Right kidney (tissue), 1 donor: ENCODE results near the gene PEX3.
"Not testable (repeated sequence)": the region's sequence is repeated elsewhere in the genome, so short reads cannot be mapped to it uniquely, and the experiment has no call there.

Source experiments
- DNase-seq: peaks from one replicate; pipeline ENCODE4 v3.0.0-alpha.2; 2016

PEX3 gene

DNA sequence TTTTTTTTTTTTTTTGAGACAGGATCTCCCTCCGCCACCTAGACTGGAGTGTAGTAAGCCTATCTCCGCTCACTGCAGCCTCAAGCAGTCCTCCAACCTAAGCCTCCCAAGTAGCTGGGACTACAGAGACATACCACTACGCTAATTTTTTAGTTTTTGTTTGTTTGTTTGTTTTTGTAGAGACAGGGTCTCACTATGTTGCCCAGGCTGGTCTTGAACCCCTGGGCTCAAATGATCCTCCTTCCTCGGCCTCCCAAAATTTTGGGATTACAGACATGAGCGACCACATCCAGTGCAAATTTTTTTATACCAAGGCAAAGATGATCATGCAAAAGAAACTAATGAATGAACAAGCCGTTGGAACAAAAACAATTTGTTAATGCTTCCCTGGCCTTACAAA lies 55.6 kb downstream of the PEX3 start:
- DNase-seq: no peak

DNA sequence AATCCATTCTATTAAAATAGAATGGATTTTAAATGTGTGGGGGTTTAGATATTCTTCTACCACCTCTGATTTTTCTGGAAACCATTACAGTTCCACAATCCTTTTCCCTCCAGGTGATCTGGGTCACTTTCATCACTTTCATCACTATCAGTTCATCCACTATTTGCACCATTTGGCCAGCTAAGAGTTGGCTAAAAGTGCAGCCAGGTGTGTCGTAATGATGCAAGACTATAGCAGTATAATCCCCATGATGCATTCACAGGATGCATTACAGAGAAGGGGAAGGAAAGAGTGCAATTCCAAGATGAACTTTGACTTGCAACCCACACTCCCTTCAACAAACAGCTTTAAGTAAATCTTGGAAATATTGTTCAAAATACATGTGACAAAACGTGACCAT lies 56.0 kb downstream of the PEX3 start:
- DNase-seq: no peak

DNA sequence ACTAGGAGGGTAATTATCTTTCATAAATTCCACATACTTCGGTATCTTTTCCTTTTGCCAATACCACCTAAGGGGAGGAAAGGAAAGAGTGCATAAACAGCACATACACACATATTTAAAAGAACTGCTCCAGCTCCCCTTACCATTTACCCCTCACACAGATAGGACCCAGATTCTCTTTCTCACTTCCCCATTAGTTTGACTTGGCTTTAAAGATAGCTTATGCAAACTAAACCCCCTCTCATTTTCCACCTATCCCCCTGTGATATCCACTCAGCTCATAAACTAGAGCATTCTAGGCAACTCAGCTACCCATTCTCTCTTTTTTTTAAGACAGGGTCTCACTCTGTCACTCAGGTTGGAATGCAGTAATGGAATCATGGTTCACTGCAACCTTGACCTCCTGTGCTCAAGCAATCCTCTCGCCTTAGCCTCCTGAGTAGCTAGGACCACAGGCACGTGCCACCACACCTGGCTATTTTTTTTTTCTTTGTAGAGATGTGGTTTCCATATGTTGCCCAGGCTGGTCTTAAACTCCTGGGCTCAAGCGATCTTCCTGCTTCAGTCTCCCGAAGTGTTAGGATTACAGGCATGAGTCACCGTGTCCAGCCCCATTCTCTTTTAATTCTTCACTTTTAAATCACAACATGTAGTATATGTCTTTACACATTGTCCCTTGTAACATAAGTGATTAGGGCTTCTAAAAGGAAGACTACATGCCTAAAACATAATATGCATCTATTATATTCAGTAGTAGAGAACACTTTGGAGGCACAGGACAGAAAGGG lies 56.9 kb downstream of the PEX3 start:
- no peak for DNase-seq

DNA sequence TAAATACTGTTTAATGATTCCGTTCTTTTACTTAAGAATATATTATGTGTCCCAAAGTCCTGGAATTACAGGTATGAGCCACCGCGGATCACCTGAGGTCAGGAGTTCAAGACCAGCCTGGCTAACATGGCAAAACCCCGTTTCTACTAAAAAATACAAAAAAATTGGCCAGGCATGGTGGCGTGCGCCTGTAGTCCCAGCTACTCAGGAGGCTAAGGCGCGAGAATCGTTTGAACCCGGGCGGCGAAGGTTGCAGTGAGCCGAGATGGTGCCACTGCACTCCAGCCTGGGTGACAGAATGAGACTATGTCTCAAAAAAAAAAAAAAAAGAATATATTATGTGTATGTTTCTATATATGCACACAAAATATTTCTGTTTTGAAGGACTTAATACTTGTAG lies 59.7 kb downstream of the PEX3 start:
- not testable (repeated sequence) for DNase-seq

DNA sequence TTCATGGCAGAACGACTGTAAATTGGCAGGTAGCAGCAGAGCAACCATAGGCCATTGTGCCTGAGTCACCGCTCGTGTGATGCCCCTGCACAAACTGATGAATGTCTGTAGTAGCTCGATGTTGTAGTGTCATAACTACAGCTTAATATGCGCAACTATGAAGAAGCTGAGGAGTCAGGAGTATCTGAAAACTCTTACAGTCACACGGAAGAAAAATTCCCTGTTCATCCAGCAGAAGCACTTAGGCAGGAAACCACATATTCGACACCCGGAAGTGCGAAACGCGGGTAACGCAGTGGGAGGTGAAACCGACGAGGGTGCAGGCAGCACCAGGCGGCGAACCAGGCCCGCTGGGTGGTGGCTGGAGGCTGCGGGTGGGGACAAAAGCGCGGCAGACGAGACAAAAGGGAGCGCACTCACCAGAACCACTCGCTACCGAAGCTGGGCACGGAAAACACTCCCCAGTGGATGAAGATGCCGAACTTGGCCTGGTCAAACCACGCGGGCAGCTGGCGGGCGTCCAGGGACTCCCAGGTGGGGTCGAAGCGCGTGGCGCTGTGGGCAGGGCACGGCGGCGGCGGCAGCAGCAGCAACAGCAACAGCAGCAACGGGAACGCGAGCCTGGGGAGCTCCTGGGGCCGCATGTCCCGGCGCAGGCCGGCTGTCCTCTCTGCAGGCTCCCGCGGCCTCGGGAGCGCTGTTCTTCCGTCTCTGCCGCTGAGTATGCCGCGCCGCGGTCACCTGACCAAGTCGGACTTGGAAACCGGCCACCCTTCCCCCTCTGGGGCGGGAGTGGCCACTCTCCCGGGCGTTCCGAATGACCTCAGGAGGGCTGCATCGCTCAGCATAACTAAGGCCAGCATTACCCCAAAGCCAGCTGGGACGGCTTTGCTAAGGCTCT lies 60.6 kb downstream of the PEX3 start, which contains the start of gene FUCA2:
FUCA2 (minus strand) TSS at position 730 of the 901 bp plus-strand sequence; CDS start at position 644, 86 bp downstream.
- peak; percentile 94 for DNase-seq

DNA sequence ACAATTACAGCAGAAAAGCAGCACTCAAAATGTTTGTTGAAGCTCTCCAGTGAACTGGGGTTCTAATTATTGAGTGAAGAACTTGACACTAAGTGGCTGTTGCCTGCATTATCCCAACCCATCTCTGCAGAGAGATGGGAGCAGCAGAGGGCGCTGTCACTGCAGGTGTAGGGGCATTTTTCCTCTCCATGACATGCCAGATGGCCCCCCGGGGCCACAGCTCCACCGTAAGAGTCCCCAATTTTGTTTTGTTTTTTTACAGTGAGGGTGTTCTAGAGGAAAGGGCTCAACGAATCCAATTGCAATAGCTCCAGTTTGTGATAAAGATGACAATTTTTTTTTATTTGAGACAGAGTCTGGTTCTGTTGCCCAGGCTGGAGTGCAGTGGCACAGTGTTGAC lies 62.8 kb downstream of the PEX3 start:
- no peak for DNase-seq

DNA sequence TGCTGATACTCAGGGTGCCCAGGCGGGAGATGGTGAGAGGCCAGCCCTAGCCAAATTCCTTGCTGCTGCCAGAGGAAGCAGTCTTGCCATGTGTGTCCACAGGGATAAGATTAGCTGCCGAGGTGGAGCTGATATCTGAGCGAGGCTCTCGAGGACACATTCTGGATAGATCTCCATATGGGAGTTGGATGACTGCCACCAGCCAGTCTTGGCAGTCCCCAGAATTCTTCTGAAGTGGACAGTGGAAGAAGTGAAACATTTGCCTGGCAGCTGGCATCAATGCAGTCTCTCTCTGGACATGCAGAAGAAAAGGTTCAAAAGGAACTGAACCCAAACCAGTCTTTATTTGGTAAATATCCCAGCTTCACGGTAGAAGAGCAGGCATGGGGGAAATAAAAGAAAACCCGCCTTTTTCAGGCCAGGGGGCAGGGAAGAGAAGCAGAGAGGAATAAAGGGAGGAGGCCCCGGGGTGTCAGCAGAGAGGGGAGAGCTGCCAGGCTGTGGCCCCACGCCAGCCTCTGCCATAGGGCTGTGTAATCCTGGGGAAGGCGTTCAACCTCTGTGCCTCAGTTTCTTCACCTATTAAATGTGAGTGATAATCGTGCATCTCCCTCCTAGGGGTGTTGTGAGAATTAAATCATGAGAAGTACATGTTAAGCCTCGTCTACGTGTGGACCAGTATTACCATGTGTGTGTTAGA lies 64.6 kb downstream of the PEX3 start:
- DNase-seq: no peak

DNA sequence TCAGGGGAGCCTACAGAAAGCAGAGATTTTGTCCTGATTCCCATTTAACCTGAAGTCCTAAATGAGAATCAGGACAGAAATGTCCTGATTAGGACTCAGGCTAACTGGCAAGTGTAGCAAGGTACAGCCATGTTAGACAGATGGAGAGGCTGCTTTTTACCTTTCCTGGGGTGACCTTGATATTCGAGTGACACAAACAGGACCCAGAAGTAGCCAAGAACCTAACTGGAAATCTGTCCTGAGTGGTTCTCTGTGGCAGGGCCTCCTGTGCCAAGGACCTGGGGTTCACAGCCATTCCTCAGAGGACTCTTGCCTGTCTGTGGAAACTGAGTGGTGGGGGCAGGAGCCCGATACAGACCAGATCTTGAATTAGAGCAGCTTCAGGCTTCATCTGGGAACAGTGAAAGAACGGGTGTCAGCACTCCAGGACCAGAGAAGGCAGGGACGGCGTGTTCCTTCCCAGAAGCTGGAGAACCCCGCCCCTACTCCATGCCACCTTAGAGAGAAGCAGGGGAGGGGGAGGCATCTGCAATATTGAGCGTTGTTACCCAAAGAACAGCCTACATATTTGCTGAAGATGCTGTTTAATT lies 65.3 kb downstream of the PEX3 start:
- no peak for DNase-seq

DNA sequence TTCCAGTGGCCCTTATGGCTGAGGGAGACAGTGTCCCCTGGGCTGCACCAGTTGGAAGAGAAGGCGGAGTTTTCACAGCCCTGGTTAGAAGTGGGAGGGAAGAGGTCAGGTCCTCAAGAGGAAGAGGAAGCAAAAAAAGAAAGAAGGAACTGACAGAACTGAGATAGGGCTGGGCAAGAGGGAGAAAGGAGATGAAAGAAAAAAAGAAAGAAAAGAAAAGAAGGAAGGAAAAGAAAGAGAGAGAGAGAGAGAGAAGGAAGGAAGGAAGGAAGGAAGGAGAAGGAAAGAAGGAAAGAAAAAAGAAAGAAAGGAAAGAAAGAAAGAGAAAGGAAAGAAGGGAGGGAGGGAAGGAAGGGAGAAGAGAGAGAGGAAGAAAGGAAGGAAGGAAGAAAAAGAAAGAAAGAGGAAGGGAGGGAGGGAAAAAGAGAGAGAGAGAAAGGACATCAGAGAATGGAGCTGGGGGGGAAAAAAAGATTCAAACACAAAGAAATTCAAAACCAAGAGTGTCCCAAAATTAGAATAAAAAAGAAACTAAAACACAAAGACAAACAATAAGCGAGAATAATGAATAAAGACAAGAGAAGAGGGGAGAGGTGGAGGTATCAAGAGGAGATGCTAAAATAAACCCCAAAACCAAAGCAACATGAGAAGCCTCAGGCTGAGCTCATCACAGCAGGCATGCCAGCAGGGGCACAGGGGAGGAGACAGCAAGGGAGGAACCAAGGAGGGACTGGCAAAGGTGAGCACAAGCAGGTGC lies 66.3 kb downstream of the PEX3 start:
- DNase-seq: no peak

DNA sequence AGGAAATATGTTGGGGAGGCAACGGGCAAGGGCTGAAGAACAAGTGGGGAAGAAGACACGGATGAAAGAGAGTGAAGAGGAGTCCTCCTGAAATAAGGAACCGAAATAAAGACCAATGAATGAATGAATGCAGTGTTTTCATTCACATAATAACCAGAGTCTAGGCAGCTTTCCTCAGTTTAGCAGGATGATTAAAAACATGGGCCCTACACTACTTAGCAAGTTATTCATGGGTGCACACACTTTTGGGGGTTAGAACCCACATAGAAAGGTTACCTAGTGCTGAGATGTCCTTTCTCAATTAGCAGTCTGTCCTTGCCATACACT lies 66.8 kb downstream of the PEX3 start:
- no peak for DNase-seq

DNA sequence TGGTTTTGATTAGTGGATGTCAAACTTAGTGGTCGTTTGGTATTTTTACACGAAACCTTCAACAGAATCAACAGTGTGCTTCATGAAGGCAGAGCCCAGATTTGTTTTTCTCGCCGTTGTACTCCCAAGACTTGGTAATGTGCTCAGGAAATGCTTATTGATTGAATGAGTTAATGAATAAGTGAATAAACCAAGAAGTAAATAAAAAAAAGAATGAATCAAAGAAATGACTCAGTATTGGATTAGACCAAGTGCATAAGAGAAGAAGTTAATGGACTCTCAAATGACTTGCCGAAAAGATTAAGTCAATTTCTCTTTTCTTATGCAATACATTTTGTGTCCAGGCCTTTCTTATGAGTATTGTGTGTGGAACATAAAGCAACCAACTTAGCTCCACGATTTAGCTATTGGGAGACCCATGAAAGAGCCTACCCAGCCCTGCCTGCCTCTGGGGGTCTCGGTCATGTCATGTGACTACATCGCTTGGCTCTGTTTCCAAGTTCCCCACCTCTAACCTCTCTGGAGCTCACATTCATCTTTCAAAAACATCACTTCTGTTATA lies 71.5 kb downstream of the PEX3 start:
- DNase-seq: no peak

DNA sequence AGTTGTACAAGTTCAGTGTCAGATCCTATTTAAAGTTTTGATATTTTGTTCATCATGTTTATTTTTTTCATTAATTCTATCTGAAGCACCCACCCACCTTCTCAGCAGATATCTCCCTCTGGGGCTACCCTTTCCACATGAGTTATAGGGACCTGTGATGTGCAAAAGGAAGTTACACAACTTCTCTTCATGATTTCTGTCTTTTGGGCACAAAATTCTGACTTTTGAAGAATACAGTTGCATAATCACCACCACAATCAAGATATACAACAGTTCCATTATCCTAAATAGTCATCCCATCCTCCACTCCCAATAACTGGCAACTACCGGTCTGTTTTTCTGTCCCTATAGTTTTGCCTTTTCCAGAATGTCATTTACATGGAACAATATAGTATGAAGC lies 74.8 kb downstream of the PEX3 start:
- no peak for DNase-seq

DNA sequence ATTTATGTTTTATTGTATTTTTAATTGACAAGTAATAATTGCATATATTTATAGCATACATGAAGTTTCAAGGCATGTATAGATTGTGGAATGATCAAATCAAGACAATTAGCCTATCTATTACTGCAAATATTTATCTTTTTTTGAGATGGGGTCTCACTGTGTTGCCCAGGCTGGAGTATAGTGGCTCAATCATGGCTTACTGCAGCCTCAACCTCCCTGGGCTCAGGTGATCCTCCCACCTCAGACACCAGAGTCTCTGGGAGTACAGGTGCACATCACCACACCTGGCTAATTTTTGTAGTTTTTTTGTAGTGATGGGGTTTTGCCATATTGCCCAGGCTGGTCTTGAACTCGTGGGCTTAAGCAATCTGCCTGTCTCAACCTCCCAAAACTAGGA lies 77.1 kb downstream of the PEX3 start:
- no peak for DNase-seq

DNA sequence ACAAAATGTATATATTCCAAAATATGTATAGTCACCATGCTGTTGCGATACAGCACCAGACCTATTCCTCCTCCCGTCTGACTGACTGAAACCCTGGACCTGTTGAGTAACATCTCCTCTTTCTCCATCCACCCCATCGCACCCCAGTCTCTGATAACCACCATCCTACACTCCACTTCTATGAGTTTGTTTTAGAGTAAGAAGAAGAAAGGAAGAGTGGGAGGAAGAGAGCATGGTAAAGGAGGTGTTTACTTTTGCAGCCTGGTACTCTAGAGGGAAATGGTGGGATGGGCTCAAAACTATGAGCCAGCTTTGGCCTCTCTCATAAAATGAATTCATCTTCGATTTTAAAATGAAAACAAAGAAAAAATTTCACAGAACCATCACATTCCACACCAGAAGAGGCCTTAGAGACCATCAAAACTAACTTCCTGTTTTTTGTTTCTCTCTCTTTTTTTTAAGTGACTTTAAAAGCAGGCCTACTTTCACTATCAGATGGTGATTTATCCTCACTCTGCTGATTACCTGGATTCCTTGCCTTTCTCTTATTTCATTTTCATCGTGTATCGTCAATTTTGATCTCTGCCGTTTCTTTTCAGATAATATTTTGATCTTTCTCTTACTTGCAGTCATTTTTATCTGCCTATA lies 77.7 kb downstream of the PEX3 start:
- no peak for DNase-seq

DNA sequence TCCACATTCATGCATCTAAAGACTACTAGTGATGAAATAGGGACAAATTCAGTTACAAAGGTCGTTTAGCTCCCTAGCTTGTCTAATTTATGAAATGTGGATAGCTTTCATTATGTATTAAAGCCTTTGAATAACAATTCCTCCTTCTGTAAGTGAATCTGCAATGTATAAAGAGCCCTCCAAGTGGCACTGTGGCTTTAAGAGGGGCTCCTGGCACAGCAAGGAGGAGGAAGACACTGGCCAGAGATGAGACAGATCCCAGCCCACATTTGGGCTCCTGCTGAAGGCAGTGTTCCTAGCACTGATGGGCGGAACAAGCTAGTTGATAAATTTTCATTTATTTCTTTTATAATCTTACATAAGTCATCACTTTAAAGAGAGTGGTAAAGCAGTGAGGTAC lies 78.5 kb downstream of the PEX3 start:
- DNase-seq: no peak

DNA sequence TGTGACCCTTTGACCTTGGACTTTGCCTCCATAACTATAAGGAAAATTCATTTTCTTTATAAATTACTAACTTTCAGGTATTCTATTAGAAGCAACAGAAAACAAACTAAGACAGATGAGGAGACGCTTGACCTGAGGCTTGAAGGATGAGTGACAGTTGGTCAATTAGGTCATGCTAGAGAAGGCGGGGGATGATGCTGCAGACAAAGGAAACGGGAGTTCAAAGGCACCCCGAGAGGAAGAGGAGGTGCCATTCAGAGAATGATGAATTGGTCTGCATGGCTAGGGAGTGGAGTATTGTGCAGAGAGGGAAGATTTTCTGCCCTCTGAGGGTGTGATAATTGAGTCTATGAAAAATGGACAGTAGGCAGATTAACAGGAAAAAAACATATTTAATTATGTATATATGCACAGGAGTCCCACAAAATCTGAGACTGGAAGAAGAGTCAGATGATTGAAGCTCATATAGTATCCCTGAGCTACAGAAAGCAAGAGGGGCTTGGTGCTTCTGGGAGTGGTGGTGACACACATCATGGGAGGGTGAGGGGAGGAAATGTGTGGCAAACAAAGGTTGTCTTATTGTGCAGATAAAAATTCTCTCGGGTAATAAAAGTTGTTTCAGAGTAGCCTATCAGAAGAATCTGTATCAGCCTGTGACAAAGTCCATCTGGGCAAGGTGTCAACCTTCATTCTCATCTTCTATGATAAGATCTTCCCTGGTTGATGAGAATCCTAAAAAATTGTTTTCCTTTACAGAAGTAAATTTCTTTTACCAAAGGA lies 81.3 kb downstream of the PEX3 start:
- DNase-seq: no peak

DNA sequence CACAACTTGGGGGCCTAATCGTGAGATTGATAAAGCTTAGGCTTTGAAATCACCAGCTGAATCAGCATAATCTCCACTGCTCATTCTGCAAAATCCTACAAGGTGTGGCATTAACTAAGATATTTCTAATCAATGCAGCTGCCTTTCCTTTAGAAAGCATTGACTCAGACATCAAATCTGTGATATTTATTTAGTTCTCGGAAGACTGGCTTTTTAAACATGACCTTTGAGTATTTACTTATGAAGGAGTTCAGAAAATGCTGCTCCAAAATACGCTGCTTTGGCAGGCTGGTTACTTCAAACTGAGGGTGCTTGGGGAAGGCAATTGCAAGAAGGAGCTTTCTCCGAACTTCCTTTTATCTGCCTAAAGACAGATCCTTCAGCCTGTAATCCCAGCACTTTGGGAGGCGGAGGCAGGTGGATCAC lies 84.6 kb downstream of the PEX3 start:
- DNase-seq: no peak

DNA sequence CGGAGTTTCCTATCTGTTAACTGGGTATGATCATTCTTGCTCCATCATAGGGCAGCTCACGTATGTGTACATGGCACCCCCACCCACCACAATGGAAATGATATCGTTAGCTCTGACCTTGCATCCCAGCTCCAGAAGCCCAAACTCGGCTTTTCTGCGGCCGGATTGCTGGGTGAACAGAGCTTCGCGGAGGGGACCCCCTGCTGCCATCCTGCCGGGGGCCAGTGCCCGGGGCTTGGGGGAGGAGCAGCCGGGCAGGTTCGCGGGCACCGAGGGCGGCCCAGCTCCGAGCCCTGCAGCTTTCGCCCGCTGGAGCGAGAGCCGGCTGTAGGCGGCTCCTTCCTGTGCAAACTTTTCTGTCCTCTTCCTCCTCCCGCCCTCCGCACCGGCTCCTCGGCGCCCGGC lies 85.9 kb downstream of the PEX3 start:
- DNase-seq: peak; percentile 77

DNA sequence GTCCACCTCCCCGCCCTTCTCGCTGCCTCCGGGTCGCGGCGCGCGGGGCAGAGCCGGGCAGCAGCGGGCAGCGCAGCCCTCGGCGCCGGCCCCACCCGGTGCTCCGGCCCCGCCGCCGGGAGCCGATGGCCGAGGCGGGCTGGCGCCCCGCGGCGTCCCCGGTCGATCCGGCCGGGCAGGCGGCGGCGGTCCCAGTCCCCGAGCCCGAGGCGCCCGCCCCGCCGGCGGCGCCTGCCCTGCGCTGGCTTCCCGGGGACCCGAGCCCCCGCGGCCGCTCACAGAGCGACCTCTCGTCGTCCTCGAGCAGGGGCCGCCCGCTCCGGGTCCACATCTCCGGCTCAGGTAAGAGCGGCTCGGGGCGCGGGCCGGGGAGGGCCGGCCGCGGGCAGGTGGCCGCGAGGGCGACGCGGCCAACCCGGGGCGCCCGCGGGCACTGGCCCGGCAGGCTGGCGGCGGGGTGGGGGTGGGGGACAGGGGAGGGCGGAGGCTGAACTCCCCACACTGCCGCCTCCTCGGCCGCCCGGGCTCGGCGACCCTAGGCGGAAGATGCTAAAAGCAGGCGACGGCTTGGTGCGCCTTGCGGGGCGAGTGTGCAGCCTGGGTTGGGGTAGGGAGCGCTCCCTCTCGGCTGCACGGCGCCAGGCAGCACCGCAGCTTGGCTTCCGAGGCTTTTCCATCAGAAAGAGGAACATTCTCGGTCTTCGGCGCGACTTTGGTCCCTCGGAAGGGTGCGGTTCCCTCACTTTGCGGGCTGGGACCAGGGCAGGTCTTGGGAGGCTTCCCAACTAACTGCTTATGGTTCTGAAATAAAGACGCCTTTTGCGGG lies 86.5 kb downstream of the PEX3 start:
- peak; percentile 74 for DNase-seq
